SK-N-SH treated with all-trans-retinoic acid at 6 μM for 48 hours (cell line): ENCODE data around the gene SCGB3A1.

ENCODE experiments used
- ATAC-seq: fragments of 200-7000 bp; cut with Tn5 transposase; 3 replicates; pipeline ENCODE4 v1.9.1; 2020; ENCODE audit warnings: mild to moderate bottlenecking, moderate library complexity
- ARNTL ChIP-seq: fragments of 450-650 bp; formaldehyde crosslinking; IDR thresholded peaks from 2 replicates; pipeline ENCODE4 v1.5.0; 2020; ENCODE audit warnings: low read depth, mild to moderate bottlenecking, moderate library complexity, borderline replicate concordance
- CSDC2 ChIP-seq: fragments of 250-450 bp; sonication (Bioruptor Pico); IDR thresholded peaks from 2 replicates; pipeline ENCODE4 v1.5.0; 2020; ENCODE audit warnings: mild to moderate bottlenecking, moderate library complexity
- ESRRG ChIP-seq: fragments of 250-450 bp; sonication (Bioruptor Pico); IDR thresholded peaks from 2 replicates; pipeline ENCODE4 v1.6.1; 2021; ENCODE audit warnings: mild to moderate bottlenecking
- ISL1 ChIP-seq: fragments of 250-450 bp; sonication (Bioruptor Pico); IDR thresholded peaks from 2 replicates; pipeline ENCODE4 v2.1.2; 2022; ENCODE audit warnings: mild to moderate bottlenecking, moderate library complexity
- PPARA ChIP-seq: fragments of 250-450 bp; sonication (Bioruptor Pico); IDR thresholded peaks from 2 replicates; pipeline ENCODE4 v1.5.0; 2020; ENCODE audit warnings: mild to moderate bottlenecking, borderline replicate concordance
- RARB ChIP-seq: fragments of 250-450 bp; sonication (Bioruptor Pico); IDR thresholded peaks from 2 replicates; pipeline ENCODE4 v1.8.0; 2021; ENCODE audit warnings: mild to moderate bottlenecking, moderate library complexity
- SNAI2 ChIP-seq: fragments of 250-450 bp; sonication (Bioruptor Pico); IDR thresholded peaks from 2 replicates; pipeline ENCODE4 v1.5.0; 2020; ENCODE audit warnings: mild to moderate bottlenecking, moderate library complexity
- TOX ChIP-seq: fragments of 250-450 bp; sonication (Bioruptor Pico); IDR thresholded peaks from 2 replicates; pipeline ENCODE4 v1.8.0; 2021; ENCODE audit warnings: mild to moderate bottlenecking, moderate library complexity, borderline replicate concordance
- ZC3H10 ChIP-seq: fragments of 250-450 bp; sonication (Bioruptor Pico); IDR thresholded peaks from 2 replicates; pipeline ENCODE4 v1.5.1; 2021; ENCODE audit warnings: mild to moderate bottlenecking, moderate library complexity
- ZFP3 ChIP-seq: fragments of 250-450 bp; sonication (Bioruptor Pico); IDR thresholded peaks from 2 replicates; pipeline ENCODE4 v1.5.0; 2020; ENCODE audit warnings: mild to moderate bottlenecking, moderate library complexity
- ZNF565 ChIP-seq: fragments of 450-650 bp; formaldehyde crosslinking; conservative IDR thresholded peaks from 2 replicates; pipeline ENCODE4 v1.5.0; 2020; ENCODE audit warnings: low read depth, mild to moderate bottlenecking, moderate library complexity
- ZNF8 ChIP-seq: fragments of 450-650 bp; formaldehyde crosslinking; IDR thresholded peaks from 2 replicates; pipeline ENCODE4 v1.5.0; 2020; ENCODE audit warnings: mild to moderate bottlenecking, moderate library complexity
- TF ChIP-seq, protein P1 (sequence below): fragments of 250-450 bp; sonication (Bioruptor Pico); IDR thresholded peaks from 2 replicates; pipeline ENCODE4 v1.8.0; 2021; ENCODE audit warnings: low read depth, mild to moderate bottlenecking, moderate library complexity, borderline replicate concordance
- TF ChIP-seq, protein P2 (sequence below): fragments of 250-450 bp; sonication (Bioruptor Pico); IDR thresholded peaks from 2 replicates; pipeline ENCODE4 v1.5.0; 2020; ENCODE audit warnings: mild to moderate bottlenecking, moderate library complexity
- TF ChIP-seq, protein P3 (sequence below): fragments of 250-450 bp; sonication (Bioruptor Pico); IDR thresholded peaks from 2 replicates; pipeline ENCODE4 v1.5.1; 2021; ENCODE audit warnings: mild to moderate bottlenecking, moderate library complexity
- TF ChIP-seq, protein P4 (sequence below): fragments of 250-450 bp; sonication (Bioruptor Pico); IDR thresholded peaks from 2 replicates; pipeline ENCODE4 v1.5.1; 2020; ENCODE audit warnings: low read depth, mild to moderate bottlenecking, moderate library complexity
- TF ChIP-seq, protein P5 (sequence below): fragments of 250-450 bp; sonication (Bioruptor Pico); IDR thresholded peaks from 2 replicates; pipeline ENCODE4 v1.8.0; 2020; ENCODE audit warnings: mild to moderate bottlenecking, moderate library complexity, borderline replicate concordance

The SCGB3A1 gene

DNA sequence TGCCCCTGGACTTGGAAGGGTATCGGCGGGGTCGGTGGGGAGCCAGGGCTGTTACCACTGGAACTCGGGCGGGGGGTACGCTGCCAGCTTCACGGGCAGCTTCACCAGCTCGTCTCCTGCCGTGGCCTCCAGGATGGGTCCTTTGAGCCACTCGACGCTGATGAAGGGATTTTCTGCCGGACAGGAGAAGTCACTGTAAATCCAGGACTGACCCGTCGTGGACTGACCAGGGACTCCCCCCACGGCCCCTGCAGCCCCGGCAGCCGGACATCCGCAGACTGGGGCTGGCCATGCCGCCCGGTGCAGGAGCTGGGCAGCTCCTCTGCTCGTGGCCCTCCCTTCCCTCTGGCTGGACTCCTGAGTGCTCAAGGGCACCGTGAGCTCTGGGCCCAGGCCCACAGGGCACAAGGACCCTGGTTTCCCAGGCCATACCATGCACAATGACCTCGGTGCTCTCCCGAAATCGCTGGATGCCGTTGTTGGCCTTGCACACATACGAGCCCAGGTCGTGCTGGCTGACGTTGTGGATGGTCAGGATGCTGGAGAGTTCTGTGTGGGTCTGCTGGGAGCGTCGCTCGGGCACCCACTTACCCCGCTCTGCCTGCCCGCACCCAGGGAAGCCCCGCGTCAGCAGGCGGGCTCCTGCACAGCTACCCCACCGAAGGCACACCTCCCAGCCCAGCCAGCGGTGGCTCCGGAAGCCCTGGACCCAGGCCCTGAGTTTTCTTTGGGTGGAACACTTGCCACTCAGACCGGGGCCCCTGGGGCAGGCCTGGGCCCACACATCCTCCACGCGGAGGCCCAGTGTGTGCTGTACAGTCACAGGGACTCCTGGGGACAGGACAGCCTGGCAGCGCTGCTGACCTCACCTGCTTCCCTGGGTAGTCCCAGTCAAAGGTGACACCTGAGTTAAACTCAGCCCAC lies 37.8 kb upstream of the SCGB3A1 start:
- ATAC-seq, result no peak
- TF ChIP-seq, protein P1, sequence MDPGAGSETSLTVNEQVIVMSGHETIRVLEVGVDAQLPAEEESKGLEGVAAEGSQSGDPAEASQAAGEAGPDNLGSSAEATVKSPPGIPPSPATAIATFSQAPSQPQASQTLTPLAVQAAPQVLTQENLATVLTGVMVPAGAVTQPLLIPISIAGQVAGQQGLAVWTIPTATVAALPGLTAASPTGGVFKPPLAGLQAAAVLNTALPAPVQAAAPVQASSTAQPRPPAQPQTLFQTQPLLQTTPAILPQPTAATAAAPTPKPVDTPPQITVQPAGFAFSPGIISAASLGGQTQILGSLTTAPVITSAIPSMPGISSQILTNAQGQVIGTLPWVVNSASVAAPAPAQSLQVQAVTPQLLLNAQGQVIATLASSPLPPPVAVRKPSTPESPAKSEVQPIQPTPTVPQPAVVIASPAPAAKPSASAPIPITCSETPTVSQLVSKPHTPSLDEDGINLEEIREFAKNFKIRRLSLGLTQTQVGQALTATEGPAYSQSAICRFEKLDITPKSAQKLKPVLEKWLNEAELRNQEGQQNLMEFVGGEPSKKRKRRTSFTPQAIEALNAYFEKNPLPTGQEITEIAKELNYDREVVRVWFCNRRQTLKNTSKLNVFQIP (CRISPR knock-in tag), result no peak
- TF ChIP-seq CSDC2 (no peak), RARB (CRISPR knock-in tag) (no peak), ARNTL (CRISPR knock-in tag) (no peak), PPARA (CRISPR knock-in tag) (no peak), ISL1 (no peak), ESRRG (CRISPR knock-in tag) (no peak), TOX (no peak), ZNF8 (CRISPR knock-in tag) (no peak), ZNF565 (CRISPR knock-in tag) (no peak), ZC3H10 (no peak)
- TF ChIP-seq, protein P2, sequence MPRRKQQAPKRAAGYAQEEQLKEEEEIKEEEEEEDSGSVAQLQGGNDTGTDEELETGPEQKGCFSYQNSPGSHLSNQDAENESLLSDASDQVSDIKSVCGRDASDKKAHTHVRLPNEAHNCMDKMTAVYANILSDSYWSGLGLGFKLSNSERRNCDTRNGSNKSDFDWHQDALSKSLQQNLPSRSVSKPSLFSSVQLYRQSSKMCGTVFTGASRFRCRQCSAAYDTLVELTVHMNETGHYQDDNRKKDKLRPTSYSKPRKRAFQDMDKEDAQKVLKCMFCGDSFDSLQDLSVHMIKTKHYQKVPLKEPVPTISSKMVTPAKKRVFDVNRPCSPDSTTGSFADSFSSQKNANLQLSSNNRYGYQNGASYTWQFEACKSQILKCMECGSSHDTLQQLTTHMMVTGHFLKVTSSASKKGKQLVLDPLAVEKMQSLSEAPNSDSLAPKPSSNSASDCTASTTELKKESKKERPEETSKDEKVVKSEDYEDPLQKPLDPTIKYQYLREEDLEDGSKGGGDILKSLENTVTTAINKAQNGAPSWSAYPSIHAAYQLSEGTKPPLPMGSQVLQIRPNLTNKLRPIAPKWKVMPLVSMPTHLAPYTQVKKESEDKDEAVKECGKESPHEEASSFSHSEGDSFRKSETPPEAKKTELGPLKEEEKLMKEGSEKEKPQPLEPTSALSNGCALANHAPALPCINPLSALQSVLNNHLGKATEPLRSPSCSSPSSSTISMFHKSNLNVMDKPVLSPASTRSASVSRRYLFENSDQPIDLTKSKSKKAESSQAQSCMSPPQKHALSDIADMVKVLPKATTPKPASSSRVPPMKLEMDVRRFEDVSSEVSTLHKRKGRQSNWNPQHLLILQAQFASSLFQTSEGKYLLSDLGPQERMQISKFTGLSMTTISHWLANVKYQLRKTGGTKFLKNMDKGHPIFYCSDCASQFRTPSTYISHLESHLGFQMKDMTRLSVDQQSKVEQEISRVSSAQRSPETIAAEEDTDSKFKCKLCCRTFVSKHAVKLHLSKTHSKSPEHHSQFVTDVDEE (CRISPR knock-in tag), result no peak
- TF ChIP-seq, protein P3, sequence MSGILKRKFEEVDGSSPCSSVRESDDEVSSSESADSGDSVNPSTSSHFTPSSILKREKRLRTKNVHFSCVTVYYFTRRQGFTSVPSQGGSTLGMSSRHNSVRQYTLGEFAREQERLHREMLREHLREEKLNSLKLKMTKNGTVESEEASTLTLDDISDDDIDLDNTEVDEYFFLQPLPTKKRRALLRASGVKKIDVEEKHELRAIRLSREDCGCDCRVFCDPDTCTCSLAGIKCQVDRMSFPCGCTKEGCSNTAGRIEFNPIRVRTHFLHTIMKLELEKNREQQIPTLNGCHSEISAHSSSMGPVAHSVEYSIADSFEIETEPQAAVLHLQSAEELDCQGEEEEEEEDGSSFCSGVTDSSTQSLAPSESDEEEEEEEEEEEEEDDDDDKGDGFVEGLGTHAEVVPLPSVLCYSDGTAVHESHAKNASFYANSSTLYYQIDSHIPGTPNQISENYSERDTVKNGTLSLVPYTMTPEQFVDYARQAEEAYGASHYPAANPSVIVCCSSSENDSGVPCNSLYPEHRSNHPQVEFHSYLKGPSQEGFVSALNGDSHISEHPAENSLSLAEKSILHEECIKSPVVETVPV (CRISPR knock-in tag), result no peak
- TF ChIP-seq, protein P4, sequence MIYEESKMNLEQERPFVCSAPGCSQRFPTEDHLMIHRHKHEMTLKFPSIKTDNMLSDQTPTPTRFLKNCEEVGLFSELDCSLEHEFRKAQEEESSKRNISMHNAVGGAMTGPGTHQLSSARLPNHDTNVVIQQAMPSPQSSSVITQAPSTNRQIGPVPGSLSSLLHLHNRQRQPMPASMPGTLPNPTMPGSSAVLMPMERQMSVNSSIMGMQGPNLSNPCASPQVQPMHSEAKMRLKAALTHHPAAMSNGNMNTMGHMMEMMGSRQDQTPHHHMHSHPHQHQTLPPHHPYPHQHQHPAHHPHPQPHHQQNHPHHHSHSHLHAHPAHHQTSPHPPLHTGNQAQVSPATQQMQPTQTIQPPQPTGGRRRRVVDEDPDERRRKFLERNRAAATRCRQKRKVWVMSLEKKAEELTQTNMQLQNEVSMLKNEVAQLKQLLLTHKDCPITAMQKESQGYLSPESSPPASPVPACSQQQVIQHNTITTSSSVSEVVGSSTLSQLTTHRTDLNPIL (CRISPR knock-in tag), result no peak
- TF ChIP-seq, protein P5, sequence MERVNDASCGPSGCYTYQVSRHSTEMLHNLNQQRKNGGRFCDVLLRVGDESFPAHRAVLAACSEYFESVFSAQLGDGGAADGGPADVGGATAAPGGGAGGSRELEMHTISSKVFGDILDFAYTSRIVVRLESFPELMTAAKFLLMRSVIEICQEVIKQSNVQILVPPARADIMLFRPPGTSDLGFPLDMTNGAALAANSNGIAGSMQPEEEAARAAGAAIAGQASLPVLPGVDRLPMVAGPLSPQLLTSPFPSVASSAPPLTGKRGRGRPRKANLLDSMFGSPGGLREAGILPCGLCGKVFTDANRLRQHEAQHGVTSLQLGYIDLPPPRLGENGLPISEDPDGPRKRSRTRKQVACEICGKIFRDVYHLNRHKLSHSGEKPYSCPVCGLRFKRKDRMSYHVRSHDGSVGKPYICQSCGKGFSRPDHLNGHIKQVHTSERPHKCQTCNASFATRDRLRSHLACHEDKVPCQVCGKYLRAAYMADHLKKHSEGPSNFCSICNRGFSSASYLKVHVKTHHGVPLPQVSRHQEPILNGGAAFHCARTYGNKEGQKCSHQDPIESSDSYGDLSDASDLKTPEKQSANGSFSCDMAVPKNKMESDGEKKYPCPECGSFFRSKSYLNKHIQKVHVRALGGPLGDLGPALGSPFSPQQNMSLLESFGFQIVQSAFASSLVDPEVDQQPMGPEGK (CRISPR knock-in tag), result no peak

DNA sequence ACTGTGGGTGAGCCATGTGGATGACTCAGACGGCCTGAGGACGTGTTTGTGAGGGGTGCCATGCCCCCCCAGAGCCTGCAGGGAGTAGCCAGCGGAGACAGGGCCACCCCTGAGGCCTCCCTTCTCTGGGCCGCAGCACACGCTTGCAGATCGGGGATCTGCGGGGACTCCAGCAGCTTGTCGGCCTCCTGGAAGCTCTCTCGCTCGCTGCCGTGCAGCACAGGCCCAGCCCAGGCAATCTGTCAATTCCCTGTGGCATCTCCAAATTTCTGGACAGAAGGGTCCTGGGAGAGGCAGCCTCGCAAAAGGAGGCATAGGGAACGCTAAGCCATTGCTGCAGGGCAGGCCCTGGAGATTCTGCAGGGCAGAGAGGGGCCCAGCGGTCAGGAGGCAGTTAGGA lies 36.9 kb upstream of the SCGB3A1 start:
- no peak for TF ChIP-seq ZFP3 (CRISPR knock-in tag)
- no peak for TF ChIP-seq ZC3H10
- no peak for TF ChIP-seq ISL1
- no peak for TF ChIP-seq ESRRG (CRISPR knock-in tag)
- TF ChIP-seq PPARA (CRISPR knock-in tag), result no peak

DNA sequence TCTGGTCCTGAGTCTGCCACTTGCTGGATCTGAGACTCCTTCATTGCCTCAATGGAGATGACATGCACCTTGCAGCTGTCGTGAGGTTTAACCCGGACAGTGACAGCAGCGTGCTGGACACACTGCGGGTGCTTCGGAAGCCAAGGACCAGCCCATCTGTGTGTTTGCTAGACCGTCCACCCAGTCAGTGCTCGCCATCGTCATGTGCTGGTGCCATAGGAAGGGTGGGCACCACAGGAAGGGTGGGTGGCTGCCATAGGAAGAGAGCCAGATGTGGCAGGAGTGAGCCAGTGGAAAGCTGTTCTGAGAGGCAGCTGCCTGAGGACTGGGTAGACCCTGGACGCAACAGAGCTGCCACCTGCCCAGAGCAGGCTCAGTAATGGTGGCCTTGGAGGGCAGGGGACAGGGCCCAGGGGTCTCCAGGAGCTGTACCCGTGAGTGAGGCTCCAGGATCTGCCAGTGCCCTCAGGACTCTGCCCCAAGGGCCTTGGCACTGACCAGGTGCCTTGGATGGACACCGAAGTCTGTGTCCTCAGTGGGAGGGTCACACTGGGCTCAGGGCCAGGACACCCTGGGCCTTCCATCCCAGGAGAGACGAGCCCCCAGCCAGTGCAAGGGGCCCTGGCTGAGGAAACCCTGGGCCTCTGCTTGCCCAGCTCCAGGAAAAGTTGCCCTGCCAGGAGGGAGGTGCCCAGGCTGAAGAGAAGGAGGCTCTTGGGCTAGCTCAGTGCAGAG lies 36.3 kb upstream of the SCGB3A1 start:
- no peak for ATAC-seq
- TF ChIP-seq, protein P5 (CRISPR knock-in tag), result no peak
- no peak for TF ChIP-seq RARB (CRISPR knock-in tag)
- TF ChIP-seq ZNF565 (CRISPR knock-in tag), result no peak
- no peak for TF ChIP-seq PPARA (CRISPR knock-in tag)
- no peak for TF ChIP-seq ARNTL (CRISPR knock-in tag)
- TF ChIP-seq, protein P3 (CRISPR knock-in tag), result no peak
- TF ChIP-seq, protein P1 (CRISPR knock-in tag), result no peak
- no peak for TF ChIP-seq SNAI2 (CRISPR knock-in tag)

More for the DNA sequence above, 36.9 kb upstream of the SCGB3A1 start:
- ATAC-seq, result no peak
